ENCODE data around the gene ST6GALNAC5.

The ST6GALNAC5 gene

DNA sequence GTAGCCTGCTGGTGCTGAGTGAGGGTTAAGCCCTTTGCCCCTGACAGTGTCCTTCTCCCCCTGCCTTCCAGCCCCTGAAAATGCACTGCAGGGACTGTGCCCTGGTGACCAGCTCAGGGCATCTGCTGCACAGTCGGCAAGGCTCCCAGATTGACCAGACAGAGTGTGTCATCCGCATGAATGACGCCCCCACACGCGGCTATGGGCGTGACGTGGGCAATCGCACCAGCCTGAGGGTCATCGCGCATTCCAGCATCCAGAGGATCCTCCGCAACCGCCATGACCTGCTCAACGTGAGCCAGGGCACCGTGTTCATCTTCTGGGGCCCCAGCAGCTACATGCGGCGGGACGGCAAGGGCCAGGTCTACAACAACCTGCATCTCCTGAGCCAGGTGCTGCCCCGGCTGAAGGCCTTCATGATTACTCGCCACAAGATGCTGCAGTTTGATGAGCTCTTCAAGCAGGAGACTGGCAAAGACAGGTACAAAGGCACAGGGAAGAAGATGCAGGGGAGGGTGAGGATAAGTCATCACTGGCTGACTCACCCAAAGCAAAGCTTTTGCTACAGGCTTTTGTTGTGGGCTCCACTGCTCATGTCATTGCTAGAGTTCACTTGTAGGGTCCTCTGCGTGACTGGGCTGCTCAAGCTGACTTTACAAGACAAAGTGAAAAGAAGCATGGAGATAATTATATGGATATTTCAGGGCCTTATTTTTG, 177.0 kb downstream of the ST6GALNAC5 start:
- TF ChIP-seq ZNF274 (IDR thresholded peaks at IDR 0.05; ENCODE audit: low read depth, low read length) (no peak), YY1 (IDR thresholded peaks at IDR 0.05; ENCODE audit: insufficient read depth, insufficient read length) (no peak), SUZ12 (IDR thresholded peaks at IDR 0.05; ENCODE audit: extremely low read depth, insufficient read depth, insufficient read length) (no peak)
- Histone ChIP-seq H3K4me1 (ENCODE audit: insufficient read depth, insufficient read length) (no peaks in the 10 kb centered on the region), H3K9ac (ENCODE audit: insufficient read length, low read depth) (no peak overlapping the region), H3K36me3 (ENCODE audit: insufficient read depth, insufficient read length, low read length) (no peaks in the 10 kb centered on the region), H3K27me3 (ENCODE audit: insufficient read depth, insufficient read length) (no peaks in the 10 kb centered on the region), H3K9me3 (ENCODE audit: insufficient read depth, low read length) (no peaks in the 10 kb centered on the region), H3K4me3 (ENCODE audit: insufficient read length, low read depth) (no peak overlapping the region)
- DNase-seq (ENCODE audit: low read depth, low spot score): no peak

DNA sequence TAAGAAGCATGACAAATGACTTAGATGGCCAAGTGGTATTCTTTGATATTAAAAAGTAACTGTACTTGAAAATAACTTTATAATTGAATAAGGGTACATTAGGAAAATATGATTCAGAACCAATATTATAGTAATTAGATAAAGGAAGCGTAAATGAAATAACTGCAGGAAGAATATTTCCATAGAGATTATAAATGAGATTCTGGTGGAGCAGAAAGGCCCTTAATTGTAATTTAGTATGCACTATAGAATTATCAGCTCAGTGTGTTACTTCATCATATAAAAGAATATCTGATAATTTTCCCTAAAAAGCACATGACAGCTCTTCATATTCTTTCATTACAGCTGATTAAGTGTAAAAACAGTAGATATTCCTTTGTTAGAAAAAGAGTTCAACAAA, 180.3 kb downstream of the ST6GALNAC5 start:
- Histone ChIP-seq H3K9me3 (ENCODE audit: insufficient read depth, low read length) (no peaks in the 10 kb centered on the region), H3K9ac (ENCODE audit: insufficient read length, low read depth) (no peak overlapping the region)

DNA sequence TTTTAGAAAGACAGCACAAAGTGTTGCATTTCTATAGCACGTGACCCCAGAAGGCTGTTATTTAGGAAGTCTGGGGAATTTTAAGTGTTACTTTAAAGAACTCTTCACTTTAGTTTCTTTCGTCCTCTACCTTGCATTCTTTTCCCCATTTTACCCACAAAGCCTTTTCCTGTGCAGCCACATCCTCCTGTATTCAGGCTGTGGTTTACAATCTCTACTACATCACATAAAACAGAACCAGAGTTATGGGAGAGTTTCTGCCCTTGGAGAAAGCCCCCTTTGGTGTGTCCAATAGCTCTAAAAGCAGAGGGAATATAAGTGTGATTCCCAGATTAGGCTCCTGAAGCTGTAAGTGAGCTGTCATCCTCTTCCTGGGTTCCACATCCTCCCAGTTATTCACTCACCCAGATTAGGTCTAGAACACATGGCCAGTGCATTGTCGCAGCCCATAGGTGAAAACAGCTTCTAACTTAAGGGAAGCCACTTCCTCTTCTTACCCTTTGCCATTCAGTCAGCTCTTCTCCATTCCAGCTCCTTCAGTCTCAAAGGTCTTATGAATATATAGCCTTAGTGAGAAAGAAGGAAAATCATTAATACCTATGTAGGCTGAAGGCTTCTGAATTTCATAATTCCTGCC, 180.8 kb downstream of the ST6GALNAC5 start:
- H3K9me3 ChIP-seq (ENCODE audit: insufficient read depth, low read length): no peaks in the 10 kb centered on the region
- no peaks in the 10 kb centered on the region for H3K4me1 ChIP-seq (ENCODE audit: insufficient read depth, insufficient read length)
- DNase-seq (ENCODE audit: low read depth, low spot score): no peak
- H3K27me3 ChIP-seq (ENCODE audit: insufficient read depth, insufficient read length): no peaks in the 10 kb centered on the region
- H3K4me3 ChIP-seq (ENCODE audit: insufficient read length, low read depth): no peak overlapping the region
- H3K9ac ChIP-seq (ENCODE audit: insufficient read length, low read depth): no peak overlapping the region
- H3K36me3 ChIP-seq (ENCODE audit: insufficient read depth, insufficient read length, low read length): no peaks in the 10 kb centered on the region
- TF ChIP-seq ZNF274 (IDR thresholded peaks at IDR 0.05; ENCODE audit: low read depth, low read length) (no peak), YY1 (IDR thresholded peaks at IDR 0.05; ENCODE audit: insufficient read depth, insufficient read length) (no peak), SUZ12 (IDR thresholded peaks at IDR 0.05; ENCODE audit: extremely low read depth, insufficient read depth, insufficient read length) (no peak)

More for the DNA sequence above, 180.3 kb downstream of the ST6GALNAC5 start:
- H3K4me3 ChIP-seq (ENCODE audit: insufficient read length, low read depth): no peak overlapping the region
- TF ChIP-seq SUZ12 (IDR thresholded peaks at IDR 0.05; ENCODE audit: extremely low read depth, insufficient read depth, insufficient read length) (no peak), YY1 (IDR thresholded peaks at IDR 0.05; ENCODE audit: insufficient read depth, insufficient read length) (no peak), ZNF274 (IDR thresholded peaks at IDR 0.05; ENCODE audit: low read depth, low read length) (no peak)
- no peaks in the 10 kb centered on the region for H3K36me3 ChIP-seq (ENCODE audit: insufficient read depth, insufficient read length, low read length)
- no peaks in the 10 kb centered on the region for H3K27me3 ChIP-seq (ENCODE audit: insufficient read depth, insufficient read length)
- DNase-seq (ENCODE audit: low read depth, low spot score): no peak
- no peaks in the 10 kb centered on the region for H3K4me1 ChIP-seq (ENCODE audit: insufficient read depth, insufficient read length)

DNA sequence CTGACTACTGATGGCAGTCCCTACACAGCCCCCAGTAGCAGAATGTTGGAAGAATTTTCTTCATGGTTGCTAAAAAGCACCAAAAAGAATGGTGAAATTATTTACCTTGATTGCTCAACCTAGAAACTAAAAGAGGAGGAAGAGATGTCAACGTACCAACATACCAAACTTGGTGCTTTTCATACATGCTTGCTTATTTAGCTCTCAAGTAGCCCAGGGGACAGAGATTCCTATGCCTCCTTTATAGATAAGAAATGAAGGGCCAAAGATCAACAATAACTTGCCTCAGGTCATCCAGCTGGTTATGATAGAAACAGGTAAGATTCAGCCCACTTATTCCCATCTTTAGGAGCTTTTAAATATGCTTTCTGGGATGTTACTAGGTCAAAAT, 181.3 kb downstream of the ST6GALNAC5 start:
- no peak for DNase-seq (ENCODE audit: low read depth, low spot score)

DNA sequence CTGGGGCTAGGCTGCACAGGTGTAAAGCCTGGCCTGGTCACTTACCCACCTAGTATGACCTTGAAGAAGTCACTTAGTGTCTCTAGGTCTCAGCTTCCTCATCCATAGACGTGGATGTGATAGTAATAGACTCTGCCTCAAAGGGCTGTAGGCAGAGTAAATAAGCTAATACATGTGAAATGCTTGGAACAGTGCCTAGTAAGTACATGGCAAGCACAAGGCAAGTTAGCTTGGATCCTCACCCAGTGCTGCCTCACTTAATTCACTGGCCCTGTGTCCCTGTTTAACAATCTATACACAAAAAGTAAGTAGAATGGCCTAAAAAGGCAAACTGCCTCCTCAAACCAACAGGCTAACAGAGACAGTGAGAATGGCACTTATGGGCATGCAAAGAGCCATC, 184.1 kb downstream of the ST6GALNAC5 start:
- DNase-seq (ENCODE audit: low read depth, low spot score): no peak
- Histone ChIP-seq H3K4me1 (ENCODE audit: insufficient read depth, insufficient read length) (no peaks in the 10 kb centered on the region), H3K9ac (ENCODE audit: insufficient read length, low read depth) (no peak overlapping the region), H3K4me3 (ENCODE audit: insufficient read length, low read depth) (no peak overlapping the region), H3K27me3 (ENCODE audit: insufficient read depth, insufficient read length) (no peaks in the 10 kb centered on the region), H3K9me3 (ENCODE audit: insufficient read depth, low read length) (no peaks in the 10 kb centered on the region), H3K36me3 (ENCODE audit: insufficient read depth, insufficient read length, low read length) (no peaks in the 10 kb centered on the region)
- TF ChIP-seq YY1 (IDR thresholded peaks at IDR 0.05; ENCODE audit: insufficient read depth, insufficient read length) (no peak), ZNF274 (IDR thresholded peaks at IDR 0.05; ENCODE audit: low read depth, low read length) (no peak), SUZ12 (IDR thresholded peaks at IDR 0.05; ENCODE audit: extremely low read depth, insufficient read depth, insufficient read length) (no peak)

More for the DNA sequence above, 181.3 kb downstream of the ST6GALNAC5 start:
- Histone ChIP-seq H3K9me3 (ENCODE audit: insufficient read depth, low read length) (no peaks in the 10 kb centered on the region), H3K4me1 (ENCODE audit: insufficient read depth, insufficient read length) (no peaks in the 10 kb centered on the region), H3K36me3 (ENCODE audit: insufficient read depth, insufficient read length, low read length) (no peaks in the 10 kb centered on the region), H3K27me3 (ENCODE audit: insufficient read depth, insufficient read length) (no peaks in the 10 kb centered on the region), H3K4me3 (ENCODE audit: insufficient read length, low read depth) (no peak overlapping the region), H3K9ac (ENCODE audit: insufficient read length, low read depth) (no peak overlapping the region)
- no peak for TF ChIP-seq YY1 (IDR thresholded peaks at IDR 0.05; ENCODE audit: insufficient read depth, insufficient read length)
- no peak for TF ChIP-seq ZNF274 (IDR thresholded peaks at IDR 0.05; ENCODE audit: low read depth, low read length)
- TF ChIP-seq SUZ12 (IDR thresholded peaks at IDR 0.05; ENCODE audit: extremely low read depth, insufficient read depth, insufficient read length): no peak

DNA sequence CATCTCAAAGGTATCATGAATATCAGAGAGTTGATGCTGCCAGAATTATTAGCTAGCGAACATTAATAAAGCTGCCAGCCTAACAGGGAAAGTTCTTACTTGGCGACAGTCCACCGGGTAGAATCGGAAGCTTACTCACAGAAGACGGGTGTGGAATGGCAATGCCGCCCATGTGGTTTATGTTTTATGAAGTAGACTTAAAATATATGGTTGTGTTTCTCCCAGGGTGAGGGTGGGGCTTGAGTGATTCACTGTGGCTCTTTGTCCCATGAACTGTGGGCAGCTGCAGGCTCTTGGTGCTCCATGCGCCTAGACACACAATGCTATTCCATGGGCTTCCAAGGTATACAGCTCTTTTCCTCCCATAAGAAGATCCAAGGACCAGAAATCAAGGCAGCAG, 189.2 kb downstream of the ST6GALNAC5 start:
- H3K27me3 ChIP-seq (ENCODE audit: insufficient read depth, insufficient read length): no peaks in the 10 kb centered on the region
- H3K4me3 ChIP-seq (ENCODE audit: insufficient read length, low read depth): no peak overlapping the region
- H3K36me3 ChIP-seq (ENCODE audit: insufficient read depth, insufficient read length, low read length): no peaks in the 10 kb centered on the region
- no peaks in the 10 kb centered on the region for H3K9me3 ChIP-seq (ENCODE audit: insufficient read depth, low read length)
- no peak for DNase-seq (ENCODE audit: low read depth, low spot score)
- no peaks in the 10 kb centered on the region for H3K4me1 ChIP-seq (ENCODE audit: insufficient read depth, insufficient read length)
- no peak overlapping the region for H3K9ac ChIP-seq (ENCODE audit: insufficient read length, low read depth)
- TF ChIP-seq YY1 (IDR thresholded peaks at IDR 0.05; ENCODE audit: insufficient read depth, insufficient read length): no peak
- TF ChIP-seq ZNF274 (IDR thresholded peaks at IDR 0.05; ENCODE audit: low read depth, low read length): no peak
- no peak for TF ChIP-seq SUZ12 (IDR thresholded peaks at IDR 0.05; ENCODE audit: extremely low read depth, insufficient read depth, insufficient read length)

DNA sequence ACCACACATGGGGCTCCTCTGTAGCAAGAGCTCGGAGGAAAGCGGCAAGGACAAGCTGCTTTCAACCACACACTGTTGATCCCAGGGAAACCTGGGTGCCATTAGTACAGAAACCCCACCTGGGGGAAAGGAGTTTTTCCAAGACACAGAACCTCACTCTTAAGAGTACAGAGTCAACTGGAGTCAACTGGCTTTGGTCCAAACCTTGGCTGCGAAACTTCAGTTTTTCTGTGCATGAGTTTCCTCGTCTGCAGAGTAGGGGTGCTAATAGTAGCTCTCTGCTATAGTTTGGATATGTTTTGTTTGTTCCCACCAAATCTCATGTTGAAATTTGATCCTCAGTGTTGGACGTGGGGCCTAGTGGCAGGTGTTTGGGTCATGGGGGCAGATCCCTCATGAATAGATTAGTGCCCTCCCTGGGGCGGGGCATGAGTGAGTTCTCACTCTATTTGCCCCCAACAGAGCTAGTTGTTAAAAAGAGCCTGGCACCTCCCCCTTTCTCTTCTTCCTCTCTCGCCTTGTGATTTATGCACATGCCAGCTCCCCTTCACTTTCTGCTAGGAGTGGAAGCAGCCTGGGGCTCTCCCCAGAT, 190.8 kb downstream of the ST6GALNAC5 start:
- H3K9me3 ChIP-seq (ENCODE audit: insufficient read depth, low read length): no peaks in the 10 kb centered on the region
- TF ChIP-seq ZNF274 (IDR thresholded peaks at IDR 0.05; ENCODE audit: low read depth, low read length) (no peak), YY1 (IDR thresholded peaks at IDR 0.05; ENCODE audit: insufficient read depth, insufficient read length) (no peak), SUZ12 (IDR thresholded peaks at IDR 0.05; ENCODE audit: extremely low read depth, insufficient read depth, insufficient read length) (no peak)
- H3K4me1 ChIP-seq (ENCODE audit: insufficient read depth, insufficient read length): no peaks in the 10 kb centered on the region
- H3K36me3 ChIP-seq (ENCODE audit: insufficient read depth, insufficient read length, low read length): no peaks in the 10 kb centered on the region
- H3K9ac ChIP-seq (ENCODE audit: insufficient read length, low read depth): no peak overlapping the region
- H3K4me3 ChIP-seq (ENCODE audit: insufficient read length, low read depth): no peak overlapping the region
- no peaks in the 10 kb centered on the region for H3K27me3 ChIP-seq (ENCODE audit: insufficient read depth, insufficient read length)
- no peak for DNase-seq (ENCODE audit: low read depth, low spot score)
